K562 treated with DMSO at 1 percent for 24 hours (cell line): ENCODE data around the gene EFCAB5. TPM values are rescaled to one million over a fixed set of nuclear protein-coding genes. Genes with fewer than 3 reads are reported as not detected.

Experiments used
- total RNA-seq: library from RNA; unstranded; fragments of 300-600 nt; gene quantifications from 2 replicates; pipeline ENCODE4 v1.2.3, GENCODE V29; 2022; ENCODE audit warnings: low read depth; ENCODE audit not compliant: insufficient read depth

EFCAB5 gene
- total RNA-seq, result 0.16 TPM in 1 of 2 replicates, not detected in the other

DNA sequence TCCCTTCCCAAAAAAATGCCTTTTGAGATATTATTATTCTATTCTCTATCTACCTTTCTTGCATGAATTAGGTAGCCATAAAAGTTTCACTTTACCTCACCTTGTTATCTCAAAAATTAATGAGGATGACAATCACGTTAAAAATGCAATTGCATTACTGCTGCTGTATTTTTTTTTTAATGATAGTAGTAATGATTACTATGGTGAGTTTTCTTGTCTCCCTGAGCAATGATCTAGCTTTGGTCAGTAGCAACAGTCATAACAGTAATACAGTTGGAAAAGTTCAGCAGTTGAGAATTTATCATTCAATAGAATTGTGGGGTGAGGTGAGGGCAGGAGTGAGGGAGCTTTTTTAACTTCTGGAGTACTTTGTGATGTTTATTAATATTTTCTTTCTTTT, at the start of gene EFCAB5:
Gene EFCAB5, plus strand, starts transcription at position 301 of the 400 bp plus-strand sequence. CDS start 163 bp downstream, outside the sequence.

DNA sequence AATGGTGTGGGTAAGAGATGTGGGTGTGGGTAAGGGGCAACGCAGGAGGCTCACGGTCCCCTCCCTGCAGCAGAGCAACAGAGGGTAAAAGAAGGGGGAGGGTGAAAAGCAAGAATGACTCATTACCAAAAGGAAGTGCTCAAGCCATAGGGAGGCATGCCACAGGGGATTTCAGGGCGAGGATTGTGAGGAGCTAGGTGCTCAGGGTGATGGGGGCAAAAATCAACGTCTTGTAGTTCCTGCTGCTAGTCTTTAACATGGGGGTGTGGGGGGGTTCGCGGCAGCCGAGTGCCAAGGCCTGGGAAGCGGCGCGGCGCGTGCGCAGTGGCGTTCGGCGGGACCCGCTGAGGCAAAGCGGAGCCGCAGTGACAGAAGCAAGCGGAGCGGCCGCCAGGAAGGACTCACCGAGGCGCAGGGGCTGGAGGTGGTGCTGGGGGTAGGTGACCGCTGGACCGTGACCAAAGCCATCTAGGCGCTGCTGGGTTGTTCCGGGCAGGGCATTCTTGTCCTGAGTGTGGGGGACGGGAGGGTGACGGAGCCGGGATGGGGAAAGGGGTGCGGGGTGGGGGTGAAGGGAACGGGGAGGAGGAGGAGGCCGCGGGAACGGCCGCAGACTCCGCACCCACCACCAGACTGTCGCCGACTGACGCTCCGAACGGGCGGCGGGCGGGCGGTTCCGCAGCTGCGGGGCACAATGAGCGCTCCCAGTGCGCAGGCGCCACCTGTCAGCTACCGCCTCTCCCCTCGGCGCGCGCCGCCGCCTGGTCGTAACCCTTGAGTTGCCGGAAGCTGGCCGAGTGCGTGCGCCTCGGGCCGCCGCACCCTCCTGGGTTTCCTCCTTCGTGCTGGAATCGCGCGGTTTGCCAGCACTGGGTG, 11.7 kb upstream of the EFCAB5 start, which contains the start of gene SSH2:
Gene SSH2, minus strand, starts transcription at position 696 of the 876 bp plus-strand sequence. Its CDS starts 228 bp downstream, at position 468.

DNA sequence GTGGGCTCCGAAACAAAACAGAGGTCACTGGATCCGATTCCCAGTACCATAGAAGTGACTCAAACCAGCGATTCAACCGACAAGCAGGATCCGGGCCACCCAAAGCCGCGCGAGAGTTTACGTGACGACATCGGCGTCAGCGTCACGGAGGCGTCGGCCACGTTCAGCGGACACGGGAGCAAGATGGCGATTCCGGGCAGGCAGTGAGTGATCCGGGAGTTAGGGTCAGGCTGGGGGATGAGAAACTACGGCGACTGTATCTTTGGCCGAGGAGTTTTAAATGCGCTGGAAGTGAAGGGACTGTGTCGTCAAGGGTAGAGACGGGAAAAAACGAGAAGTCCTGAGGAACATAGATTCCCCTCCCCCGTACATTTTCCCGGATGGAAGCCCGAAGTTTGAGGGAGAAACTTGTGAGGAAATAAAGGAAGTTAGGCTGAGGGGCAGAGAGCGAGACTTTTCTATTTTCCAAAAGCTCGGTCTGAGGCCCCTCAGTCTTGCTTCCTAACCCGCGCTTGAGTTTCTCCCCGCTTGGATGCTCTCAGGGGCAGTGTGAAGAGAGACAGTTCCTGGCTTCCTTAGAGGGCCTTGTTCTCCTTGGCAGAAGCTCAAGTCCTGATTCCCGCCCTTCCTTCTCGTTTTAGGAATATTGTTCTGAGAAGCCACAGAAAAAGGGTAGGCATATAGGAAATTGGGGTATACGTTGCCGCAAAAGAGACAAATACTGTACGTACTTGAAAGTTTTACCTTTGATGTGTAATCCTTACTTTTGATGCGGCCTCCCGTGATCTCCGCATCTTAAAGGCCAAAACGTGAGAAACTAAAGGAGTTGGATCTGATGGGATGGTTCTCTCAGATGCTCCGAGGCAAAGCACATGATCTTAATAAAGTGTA, 175.5 kb downstream of the EFCAB5 start, which contains the start of gene NSRP1:
Gene NSRP1, plus strand, starts transcription at position 156 of the 891 bp plus-strand sequence. Its CDS starts 28 bp downstream, at position 184.

Other genes starting within 250 kb of the EFCAB5 start
- 8.6 and 15.3 TPM in 2 replicates for gene SSH2, start 11.4 kb upstream of the EFCAB5 start, total RNA-seq
- gene NSRP1, start 175.2 kb downstream of the EFCAB5 start, total RNA-seq, result 16.4 and 24.2 TPM in 2 replicates